ENCODE measurements around the gene TTC7B.

DNA sequence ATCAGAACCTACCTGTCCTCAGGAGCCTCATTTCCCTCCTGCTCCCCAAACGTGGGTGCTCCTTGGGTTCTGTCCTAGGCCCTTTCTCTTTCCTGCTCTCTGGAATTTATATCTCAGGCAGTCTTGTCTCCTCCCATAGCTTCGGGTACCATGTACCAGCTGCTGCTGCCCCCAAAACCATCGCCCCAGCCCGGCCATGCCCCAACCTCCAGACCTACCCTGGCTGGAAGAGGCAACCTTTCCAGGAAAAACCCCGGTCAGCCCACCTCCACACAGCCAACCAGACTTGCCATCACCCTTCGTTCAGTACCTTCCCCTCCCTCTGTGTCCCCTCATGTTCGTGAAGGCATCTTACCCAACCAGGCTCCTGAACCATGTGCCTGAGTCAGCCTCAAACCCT lies 254.3 kb downstream of the TTC7B start:
- no peak for TF ChIP-seq CTCF (IDR thresholded peaks at IDR 0.05; ENCODE audit: extremely low read depth in 1 of 2, insufficient read depth in 1 of 2, low read depth in 1 of 2, low read length in 2 of 2)
- no peak for TF ChIP-seq POLR2A (IDR thresholded peaks at IDR 0.05; ENCODE audit: low read depth, low read length)
- no peak for TF ChIP-seq JUN (IDR thresholded peaks at IDR 0.05; ENCODE audit: borderline replicate concordance, insufficient read depth, insufficient read length, low read depth)
- TF ChIP-seq, protein P1, sequence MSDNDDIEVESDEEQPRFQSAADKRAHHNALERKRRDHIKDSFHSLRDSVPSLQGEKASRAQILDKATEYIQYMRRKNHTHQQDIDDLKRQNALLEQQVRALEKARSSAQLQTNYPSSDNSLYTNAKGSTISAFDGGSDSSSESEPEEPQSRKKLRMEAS (IDR thresholded peaks at IDR 0.05; ENCODE audit: insufficient read depth, insufficient read length), result no peak
- TF ChIP-seq POLR2AphosphoS5 (IDR thresholded peaks at IDR 0.05; ENCODE audit: insufficient read depth, low read depth, low read length), result no peak

Data from endothelial cell of umbilical vein (primary cell).